HepG2 (cell line): Measurements from ENCODE around the gene ZKSCAN3. TPM values are rescaled to one million over a fixed set of nuclear protein-coding genes. Genes with fewer than 3 reads are reported as not detected.

Experiments
- CAMTA2 ChIP-seq: sonication (generic); formaldehyde crosslinking; IDR thresholded peaks from 2 replicates; pipeline ENCODE4 v1.4.0; 2020; ENCODE audit warnings: mild to moderate bottlenecking, missing genetic modification reagents, borderline replicate concordance
- CENPX ChIP-seq: sonication (generic); formaldehyde crosslinking; IDR thresholded peaks from 2 replicates; pipeline ENCODE4 v1.9.0; 2021; ENCODE audit warnings: mild to moderate bottlenecking, missing genetic modification reagents, moderate library complexity
- EEA1 ChIP-seq: sonication (generic); formaldehyde crosslinking; IDR thresholded peaks from 2 replicates; pipeline ENCODE4 v1.5.1; 2020; ENCODE audit warnings: mild to moderate bottlenecking, missing genetic modification reagents, borderline replicate concordance
- FOXA1 ChIP-seq, 2 experiments: fragments of 450-650 bp in 1 of 2; sonication (generic) in 1 of 2; formaldehyde crosslinking in 1 of 2; IDR thresholded peaks; 2 replicates each; pipeline versions ENCODE4 v1.4.0 to v1.6.1; 2016 to 2020; ENCODE audit warnings: missing genetic modification reagents in 1 of 2
- GATA4 ChIP-seq: sonication (generic); IDR thresholded peaks from 2 replicates; pipeline ENCODE4 v1.6.1; 2016; ENCODE audit warnings: antibody characterized with exemption, low read depth, borderline replicate concordance
- HNRNPK ChIP-seq: fragments of 200-400 bp; formaldehyde crosslinking; IDR thresholded peaks from 2 replicates; pipeline ENCODE4 v1.6.1; 2018; ENCODE audit warnings: low read length, low read depth, moderate library complexity, mild to moderate bottlenecking; ENCODE audit not compliant: poor library complexity, severe bottlenecking
- HNRNPL ChIP-seq: fragments of 200-400 bp; formaldehyde crosslinking; IDR thresholded peaks from 2 replicates; pipeline ENCODE4 v1.6.1; 2017; ENCODE audit warnings: mild to moderate bottlenecking, low read depth, low read length
- KDM6A ChIP-seq: IDR thresholded peaks from 2 replicates; pipeline ENCODE4 v1.6.1; 2016; ENCODE audit warnings: low read depth
- MAFG ChIP-seq: sonication (generic); formaldehyde crosslinking; IDR thresholded peaks from 2 replicates; pipeline ENCODE4 v1.5.1; 2020; ENCODE audit warnings: mild to moderate bottlenecking, missing genetic modification reagents
- MBNL3 ChIP-seq: fragments of 250-450 bp; sonication (Bioruptor Pico); conservative IDR thresholded peaks from 2 replicates; pipeline ENCODE4 v1.8.0; 2022; ENCODE audit warnings: mild to moderate bottlenecking, inconsistent platforms
- MIER2 ChIP-seq: IDR thresholded peaks from 2 replicates; pipeline ENCODE4 v1.6.1; 2016; ENCODE audit warnings: missing biosample characterization, missing genetic modification reagents
- NCOR1 ChIP-seq: fragments of 200-600 bp; sonication (generic); IDR thresholded peaks from 2 replicates; pipeline ENCODE4 v1.7.0; 2017; ENCODE audit warnings: antibody characterized with exemption, low read length, borderline replicate concordance
- STAT5B ChIP-seq: sonication (generic); formaldehyde crosslinking; IDR thresholded peaks from 2 replicates; pipeline ENCODE4 v1.4.0; 2020; ENCODE audit warnings: missing genetic modification reagents
- THYN1 ChIP-seq: sonication (generic); formaldehyde crosslinking; IDR thresholded peaks from 2 replicates; pipeline ENCODE4 v1.8.1; 2023; ENCODE audit warnings: low read depth, mild to moderate bottlenecking, moderate library complexity, missing genetic modification reagents, borderline replicate concordance
- ZBTB3 ChIP-seq: sonication (generic); formaldehyde crosslinking; IDR thresholded peaks from 2 replicates; pipeline ENCODE4 v1.4.0; 2020; ENCODE audit warnings: low read depth, mild to moderate bottlenecking, moderate library complexity, missing genetic modification reagents, borderline replicate concordance
- ZFP90 ChIP-seq: sonication (generic); formaldehyde crosslinking; IDR thresholded peaks from 2 replicates; pipeline ENCODE4 v1.8.0; 2022; ENCODE audit warnings: missing genetic modification reagents, mild to moderate bottlenecking, inconsistent platforms, borderline replicate concordance
- ZNF670 ChIP-seq: sonication (generic); formaldehyde crosslinking; IDR thresholded peaks from 2 replicates; pipeline ENCODE4 v1.8.0; 2022; ENCODE audit warnings: mild to moderate bottlenecking, missing genetic modification reagents, borderline replicate concordance
- ZSCAN21 ChIP-seq: sonication (generic); formaldehyde crosslinking; IDR thresholded peaks from 2 replicates; pipeline ENCODE4 v1.8.0; 2022; ENCODE audit warnings: mild to moderate bottlenecking, missing genetic modification reagents, moderate library complexity, borderline replicate concordance
- polyA plus RNA-seq, 8 experiments: library from polyadenylated mRNA; depleted of rRNA in 3 of 8; stranded (reverse) in 7 of 8; unstranded in 1 of 8; fragments of >200 nt; fragmentation: Illumina TruSeq in 4 of 8; extraction: Trizol in 4 of 8; gene quantifications; 2 replicates each; pipeline versions ENCODE4 v1.2.1 to v1.2.3, GENCODE V29; 2011 to 2016; ENCODE audit warnings: low read depth in 4 of 8, missing spikeins in 1 of 8, mixed read lengths in 1 of 8; ENCODE audit not compliant: insufficient read depth in 1 of 8
- total RNA-seq, 5 experiments: library from RNA; depleted of rRNA; stranded (reverse); fragments of >200 nt; fragmentation: Illumina TruSeq; extraction: Trizol; gene quantifications; 2 replicates each; pipeline ENCODE4 v1.2.3, GENCODE V29; 2016; ENCODE audit warnings: low read depth in 1 of 5
- TF ChIP-seq, protein P1 (sequence below): IDR thresholded peaks from 2 replicates; pipeline ENCODE4 v1.6.1; 2016; ENCODE audit warnings: missing biosample characterization, missing genetic modification reagents, low read depth
- TF ChIP-seq, protein P2 (sequence below): sonication (generic); formaldehyde crosslinking; IDR thresholded peaks from 2 replicates; pipeline ENCODE4 v1.9.0; 2021; ENCODE audit warnings: missing genetic modification reagents, borderline replicate concordance
- TF ChIP-seq, protein P3 (sequence below): sonication (generic); formaldehyde crosslinking; conservative IDR thresholded peaks from 2 replicates; pipeline ENCODE4 v1.4.0; 2020; ENCODE audit warnings: missing genetic modification reagents
- TF ChIP-seq, protein P4 (sequence below): sonication (generic); formaldehyde crosslinking; IDR thresholded peaks from 2 replicates; pipeline ENCODE4 v1.4.0; 2020; ENCODE audit warnings: missing genetic modification reagents

ZKSCAN3 gene
- total and polyA plus RNA-seq, 2 of the 13 experiments (the other 11 are each of a cell fraction or from before 2014, with no cell fraction given), result 3.3 to 7.4 TPM

DNA sequence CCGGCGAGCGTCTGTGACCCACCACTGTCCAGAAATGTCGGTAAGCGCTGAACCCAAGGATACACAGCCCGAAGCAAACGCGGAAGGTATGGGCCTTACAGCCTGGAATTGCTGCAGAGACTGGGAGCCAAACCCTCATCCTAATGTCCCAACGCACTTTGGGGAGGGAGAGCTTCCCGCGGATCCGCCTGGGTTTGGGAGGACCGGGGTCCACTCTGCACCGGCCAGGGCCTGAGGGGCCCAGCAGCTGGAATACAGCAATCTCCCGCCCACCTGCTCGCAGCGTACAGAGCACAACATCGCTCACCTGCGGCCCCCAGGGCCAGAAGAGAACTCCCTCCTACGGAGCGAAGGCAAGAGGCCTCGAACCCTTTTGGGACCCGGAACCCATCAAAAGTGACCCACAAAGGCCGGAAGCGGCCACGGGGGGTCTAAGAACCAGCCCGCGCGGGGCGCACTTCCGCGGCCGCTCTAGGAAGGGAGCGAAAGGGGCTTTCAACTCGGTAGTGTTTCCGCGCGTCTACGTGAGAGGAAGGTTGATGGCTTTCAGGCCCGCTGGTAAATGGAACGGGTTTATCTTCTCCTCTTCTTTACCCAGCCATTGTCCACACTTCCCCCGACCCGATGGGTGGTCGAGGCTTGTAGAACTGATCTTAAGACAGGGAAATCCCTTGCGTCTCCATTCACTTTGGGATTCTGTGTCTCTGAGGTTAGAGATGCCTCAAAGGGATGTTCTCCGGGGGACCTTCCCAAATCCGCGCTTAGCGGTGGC lies 49.8 kb downstream of the ZKSCAN3 start, which contains the start of gene ZSCAN12 (continued):
- TF ChIP-seq CENPX (CRISPR knock-in tag) (no peak), HNRNPL (0 out of 2 replicates have a peak, but pooled peaks have one; percentile 73), MIER2 (peak; percentile 72; the same call in 1 of the 2 replicates), ZBTB3 (CRISPR knock-in tag) (no peak), ZSCAN21 (peak; percentile 86; the same call in 1 of the 2 replicates), NCOR1 (no peak; the same call in 1 of the 2 replicates), MAFG (no peak), ZFP90 (CRISPR knock-in tag) (peak; percentile 96; the same call in 1 of the 2 replicates), STAT5B (CRISPR knock-in tag) (peak; percentile 28; the same call in 1 of the 2 replicates), THYN1 (no peak), EEA1 (CRISPR knock-in tag) (peak; percentile 61; the same call in 1 of the 2 replicates), HNRNPK (no peak), CAMTA2 (CRISPR knock-in tag) (peak; percentile 96), MBNL3 (CRISPR knock-in tag) (no peak; the same call in 1 of the 2 replicates), ZNF670 (CRISPR knock-in tag) (peak; percentile 76), KDM6A (CRISPR knock-in tag) (no peak), GATA4 (no peak; the same call in 1 of the 2 replicates), FOXA1 (IDR thresholded peaks at IDR 0.05) (no peak), FOXA1 (CRISPR knock-in tag; IDR thresholded peaks at IDR 0.05) (peak; percentile 35; the same call in 1 of the 2 replicates)
- TF ChIP-seq, protein P1, sequence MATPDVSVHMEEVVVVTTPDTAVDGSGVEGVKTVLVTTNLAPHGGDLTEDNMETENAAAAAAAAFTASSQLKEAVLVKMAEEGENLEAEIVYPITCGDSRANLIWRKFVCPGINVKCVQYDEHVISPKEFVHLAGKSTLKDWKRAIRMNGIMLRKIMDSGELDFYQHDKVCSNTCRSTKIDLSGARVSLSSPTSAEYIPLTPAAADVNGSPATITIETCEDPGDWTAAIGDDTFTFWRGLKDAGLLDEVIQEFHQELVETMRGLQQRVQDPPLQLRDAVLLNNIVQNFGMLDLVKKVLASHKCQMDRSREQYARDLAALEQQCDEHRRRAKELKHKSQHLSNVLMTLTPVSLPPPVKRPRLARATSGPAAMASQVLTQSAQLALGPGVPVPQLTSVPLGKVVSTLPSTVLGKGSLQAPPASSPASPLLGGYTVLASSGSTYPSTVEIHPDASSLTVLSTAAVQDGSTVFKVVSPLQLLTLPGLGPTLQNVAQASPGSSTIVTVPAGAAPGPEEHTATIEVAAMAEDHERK (CRISPR knock-in tag), result peak; percentile 73
- TF ChIP-seq, protein P2, sequence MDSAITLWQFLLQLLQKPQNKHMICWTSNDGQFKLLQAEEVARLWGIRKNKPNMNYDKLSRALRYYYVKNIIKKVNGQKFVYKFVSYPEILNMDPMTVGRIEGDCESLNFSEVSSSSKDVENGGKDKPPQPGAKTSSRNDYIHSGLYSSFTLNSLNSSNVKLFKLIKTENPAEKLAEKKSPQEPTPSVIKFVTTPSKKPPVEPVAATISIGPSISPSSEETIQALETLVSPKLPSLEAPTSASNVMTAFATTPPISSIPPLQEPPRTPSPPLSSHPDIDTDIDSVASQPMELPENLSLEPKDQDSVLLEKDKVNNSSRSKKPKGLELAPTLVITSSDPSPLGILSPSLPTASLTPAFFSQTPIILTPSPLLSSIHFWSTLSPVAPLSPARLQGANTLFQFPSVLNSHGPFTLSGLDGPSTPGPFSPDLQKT (CRISPR knock-in tag), result no peak
- TF ChIP-seq, protein P3, sequence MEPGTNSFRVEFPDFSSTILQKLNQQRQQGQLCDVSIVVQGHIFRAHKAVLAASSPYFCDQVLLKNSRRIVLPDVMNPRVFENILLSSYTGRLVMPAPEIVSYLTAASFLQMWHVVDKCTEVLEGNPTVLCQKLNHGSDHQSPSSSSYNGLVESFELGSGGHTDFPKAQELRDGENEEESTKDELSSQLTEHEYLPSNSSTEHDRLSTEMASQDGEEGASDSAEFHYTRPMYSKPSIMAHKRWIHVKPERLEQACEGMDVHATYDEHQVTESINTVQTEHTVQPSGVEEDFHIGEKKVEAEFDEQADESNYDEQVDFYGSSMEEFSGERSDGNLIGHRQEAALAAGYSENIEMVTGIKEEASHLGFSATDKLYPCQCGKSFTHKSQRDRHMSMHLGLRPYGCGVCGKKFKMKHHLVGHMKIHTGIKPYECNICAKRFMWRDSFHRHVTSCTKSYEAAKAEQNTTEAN, result peak; percentile 67
- TF ChIP-seq, protein P4, sequence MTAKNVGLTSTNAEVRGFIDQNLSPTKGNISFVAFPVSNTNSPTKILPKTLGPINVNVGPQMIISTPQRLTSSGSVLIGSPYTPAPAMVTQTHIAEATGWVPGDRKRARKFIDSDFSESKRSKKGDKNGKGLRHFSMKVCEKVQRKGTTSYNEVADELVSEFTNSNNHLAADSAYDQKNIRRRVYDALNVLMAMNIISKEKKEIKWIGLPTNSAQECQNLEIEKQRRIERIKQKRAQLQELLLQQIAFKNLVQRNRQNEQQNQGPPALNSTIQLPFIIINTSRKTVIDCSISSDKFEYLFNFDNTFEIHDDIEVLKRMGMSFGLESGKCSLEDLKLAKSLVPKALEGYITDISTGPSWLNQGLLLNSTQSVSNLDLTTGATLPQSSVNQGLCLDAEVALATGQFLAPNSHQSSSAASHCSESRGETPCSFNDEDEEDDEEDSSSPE (CRISPR knock-in tag), result peak; percentile 89
